Adipose tissue (tissue), 3 donors: Measurements from ENCODE around the gene ANKS4B. TPM values are rescaled to one million over a fixed set of nuclear protein-coding genes. Genes with fewer than 3 reads are reported as not detected.
"Not testable (repeated sequence)": the region's sequence is repeated elsewhere in the genome, so short reads cannot be mapped to it uniquely, and the experiment has no call there.

ENCODE experiments used
- H3K27ac ChIP-seq: one replicate; pipeline ENCODE4 v1.5.1; 2013; ENCODE audit warnings: low read depth, low read length
- WGBS, 3 donors: extraction: QIAGEN DNeasy Blood & Tissue Kit; methylation state at CpG; one replicate each; pipeline ENCODE4 v1.1.7; 2013; 5-methylcytosine and 5-hydroxymethylcytosine counted together
- polyA plus RNA-seq, 3 donors: library from polyadenylated mRNA; stranded (reverse); fragments of 200-250 nt; gene quantifications; one replicate each; pipeline ENCODE4 v1.2.3, GENCODE V29; 2013
- donor health status: healthy with polysubstance abuse.
- donor health status: Bipolar disorder and iron deficiency.
- donor health status: healthy.

Gene ANKS4B
- polyA plus RNA-seq, 3 donors, result 0.08 TPM; not detected in 2

GRCh38 chr16:21211486-21211885 is 22.0 kb upstream of the ANKS4B start, which contains the start of gene ZP2:
Gene ZP2 (minus strand): TSS chr16:21211574. CDS start chr16:21211547, 27 bp downstream.
- 42 to 71% (median 50%) methylated on average over 5 of the region's 5 CpGs for WGBS, 3 donors
- H3K27ac ChIP-seq, result no peak within 1 kb of the TSS

GRCh38 chr16:21214086-21214485 is 19.4 kb upstream of the ANKS4B start:
- 57 to 74% (median 71%) methylated on average over 4 of the region's 4 CpGs for WGBS, 3 donors

GRCh38 chr16:21217121-21217520 is 16.4 kb upstream of the ANKS4B start:
- H3K27ac ChIP-seq, result no peak overlapping the region
- 69 to 76% (median 76%) methylated on average over 2 of the region's 2 CpGs for WGBS, 3 donors

More at GRCh38 chr16:21214086-21214485, 19.4 kb upstream of the ANKS4B start:
- no peak overlapping the region for H3K27ac ChIP-seq

- H3K27ac ChIP-seq, result no peak overlapping the region
- 45 to 58% (median 45%) methylated on average over 7 of the region's 7 CpGs for WGBS, 3 donors
Observed at GRCh38 chr16:21218153-21218552, 15.3 kb upstream of the ANKS4B start.

DNA sequence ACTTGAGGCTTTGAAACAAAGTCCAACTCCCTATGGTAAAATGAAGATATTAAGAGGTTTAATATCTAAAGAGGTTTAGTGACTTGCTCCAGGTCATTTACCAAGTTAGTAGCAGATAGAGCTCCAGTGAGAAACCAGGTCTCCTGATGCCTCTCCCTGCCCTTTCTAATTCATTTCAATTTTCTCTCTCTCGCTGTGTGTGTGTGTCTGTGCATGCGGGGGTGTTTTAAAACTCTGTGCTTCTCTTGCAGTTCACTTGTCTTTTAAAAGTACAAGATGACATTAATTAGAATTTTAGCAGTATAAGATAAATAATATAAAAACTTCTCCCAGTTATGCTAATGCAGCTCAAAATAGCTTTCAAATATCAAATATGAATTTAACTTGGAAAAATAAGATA is 13.9 kb upstream of the ANKS4B start:
- 89 to 96% (median 93%) methylated on average over 2 of the region's 2 CpGs for WGBS, 3 donors
- H3K27ac ChIP-seq, result no peak overlapping the region

- H3K27ac ChIP-seq, result no peak overlapping the region
- WGBS, 3 donors, result 60 to 71% (median 65%) methylated on average over 4 of the region's 4 CpGs
Observed at GRCh38 chr16:21222495-21223337, 10.8 kb upstream of the ANKS4B start.

DNA sequence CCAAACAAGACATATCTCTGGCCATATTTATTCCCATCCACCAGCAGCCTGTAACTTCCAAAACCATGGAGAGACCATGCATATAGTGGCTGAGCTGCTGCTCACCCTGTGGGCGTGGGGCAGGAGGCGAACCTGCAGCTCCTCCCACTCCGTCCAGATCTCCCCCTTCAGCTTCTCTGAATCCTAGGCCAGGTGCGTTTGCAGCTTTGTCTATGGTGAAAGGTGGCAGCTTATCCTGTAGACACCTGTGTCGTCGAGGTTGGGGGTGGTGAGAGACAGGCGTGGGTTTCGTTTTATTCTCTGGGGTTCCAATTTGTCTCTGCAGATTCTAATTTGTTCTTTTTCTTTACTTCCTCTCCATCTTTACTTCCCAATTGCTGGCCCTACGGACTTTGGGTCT is 9.7 kb upstream of the ANKS4B start:
- WGBS, 3 donors, result 66 to 75% (median 74%) methylated on average over 9 of the region's 9 CpGs
- no peak overlapping the region for H3K27ac ChIP-seq

- no peak overlapping the region for H3K27ac ChIP-seq
- WGBS, 3 donors, result 35 to 67% (median 49%) methylated on average over 2 of the region's 2 CpGs
Observed at GRCh38 chr16:21224800-21225199, 8.7 kb upstream of the ANKS4B start.

DNA sequence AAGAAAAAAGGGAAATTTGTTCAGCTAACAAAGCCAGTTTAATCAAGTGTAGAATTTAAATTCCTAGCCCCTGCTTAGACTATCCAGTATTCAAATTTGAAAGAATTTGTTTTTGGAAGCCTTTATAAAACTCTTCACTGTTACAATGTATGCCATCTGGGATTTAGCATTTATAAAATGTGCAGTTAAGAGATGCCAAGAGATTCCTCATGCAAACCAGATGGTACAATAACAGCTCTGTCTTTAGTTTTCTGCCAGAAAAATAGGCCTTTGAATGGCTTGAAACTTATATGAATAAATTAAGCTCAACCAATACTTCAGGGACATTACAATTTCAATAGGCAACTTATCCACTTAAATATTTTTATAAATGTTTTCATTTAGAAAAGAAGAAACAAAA is 6.8 kb upstream of the ANKS4B start:
- no peak overlapping the region for H3K27ac ChIP-seq

DNA sequence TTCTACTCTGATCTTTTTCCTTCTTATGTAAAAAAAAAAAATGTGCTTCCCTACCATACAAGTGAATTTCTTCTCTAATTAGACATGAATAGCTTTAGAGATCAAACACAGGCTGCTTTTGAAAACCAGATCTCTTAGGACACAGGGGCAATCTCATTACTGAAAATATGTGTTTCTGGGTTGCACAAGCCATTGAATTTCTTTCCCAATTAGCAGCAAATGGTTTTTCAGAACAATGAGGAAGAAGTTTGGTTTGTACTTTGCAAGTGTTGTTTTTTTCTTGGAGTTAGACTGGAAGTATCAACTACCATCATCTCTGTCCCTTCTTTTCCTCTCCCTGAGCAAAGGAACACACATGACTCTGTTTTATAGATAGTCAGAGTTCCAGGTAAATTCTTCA is 5.6 kb upstream of the ANKS4B start:
- H3K27ac ChIP-seq, result no peak overlapping the region

- 53 to 72% (median 53%) methylated on average over 2 of the region's 2 CpGs for WGBS, 3 donors
- no peak overlapping the region for H3K27ac ChIP-seq
Observed at GRCh38 chr16:21228361-21228872, 5.1 kb upstream of the ANKS4B start.

DNA sequence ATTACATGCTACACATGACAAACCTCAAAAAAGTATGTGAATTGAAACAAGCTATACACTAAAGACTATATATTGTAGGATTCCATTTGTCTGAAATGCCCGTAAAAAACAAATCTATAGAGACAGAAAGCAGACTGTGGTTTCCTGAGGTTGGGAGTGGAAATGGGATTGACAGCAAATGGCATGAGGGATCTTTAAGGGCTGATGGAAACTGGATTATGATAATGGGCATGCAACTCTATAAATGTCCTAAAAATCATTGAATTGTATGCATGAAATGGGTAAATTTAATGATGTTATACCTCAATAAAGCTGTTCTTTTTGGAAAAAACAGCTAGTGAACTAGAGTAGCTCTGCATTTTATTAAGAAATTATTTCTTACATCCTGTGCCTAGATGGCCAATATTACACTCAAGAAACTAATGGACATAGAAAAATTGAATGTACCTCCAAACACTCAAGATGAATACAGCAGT is 416 bp upstream of the ANKS4B start:
- no peak overlapping the region for H3K27ac ChIP-seq
- WGBS, 3 donors, result 94 to 96% (median 96%) methylated on average over 1 of the region's 1 CpG

DNA sequence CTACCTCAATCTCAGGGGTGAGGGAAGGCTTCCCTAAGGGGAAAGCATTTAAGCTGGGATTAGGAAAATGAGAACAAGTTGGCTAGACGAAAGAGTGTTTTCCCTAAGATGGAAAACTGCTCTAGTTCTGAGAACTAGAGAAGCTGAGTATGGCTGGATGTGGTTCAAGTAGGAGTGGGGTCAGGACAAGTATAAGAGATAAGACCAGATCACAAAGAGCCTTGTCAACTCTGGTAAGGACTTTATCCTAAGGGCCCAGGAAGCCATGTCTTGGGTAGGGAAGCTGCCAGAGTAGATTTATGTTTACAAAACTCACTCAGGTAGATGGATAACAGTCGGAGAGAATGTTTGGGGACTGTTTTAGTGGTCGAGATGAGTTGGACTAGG is 1.7 kb downstream of the ANKS4B start:
- H3K27ac ChIP-seq, result no peak overlapping the region
- 58 to 78% (median 76%) methylated on average over 3 of the region's 3 CpGs for WGBS, 3 donors

GRCh38 chr16:21236831-21237230 is 3.3 kb downstream of the ANKS4B start:
- no peak overlapping the region for H3K27ac ChIP-seq
- 75 to 86% (median 83%) methylated on average over 5 of the region's 5 CpGs for WGBS, 3 donors

- H3K27ac ChIP-seq, result no peak overlapping the region
- 44 to 78% (median 73%) methylated on average over 4 of the region's 4 CpGs for WGBS, 3 donors
Observed at GRCh38 chr16:21239646-21240045, 6.1 kb downstream of the ANKS4B start.

- no peak overlapping the region for H3K27ac ChIP-seq
- 14 to 21% (median 17%) methylated on average over 2 of the region's 2 CpGs for WGBS, 3 donors
Observed at GRCh38 chr16:21242756-21243155, 9.3 kb downstream of the ANKS4B start.

- WGBS, 3 donors, result 63 to 85% (median 74%) methylated on average over 7 of the region's 7 CpGs
- no peak overlapping the region for H3K27ac ChIP-seq
Observed at GRCh38 chr16:21244518-21245215, 11.2 kb downstream of the ANKS4B start.

- H3K27ac ChIP-seq, result not testable (repeated sequence)
- 87 to 91% (median 87%) methylated on average over 4 of the region's 4 CpGs for WGBS, 3 donors
Observed at GRCh38 chr16:21248179-21248578, 14.7 kb downstream of the ANKS4B start.
